ENCODE measurements around the gene AP5B1. TPM values are rescaled to one million over a fixed set of nuclear protein-coding genes. Genes with fewer than 3 reads are reported as not detected.

AP5B1 gene
- total and polyA plus RNA-seq, 2 of the 8 experiments (the other 6 are each of a cell fraction or from before 2014, with no cell fraction given): 7.6 to 10.0 TPM

DNA sequence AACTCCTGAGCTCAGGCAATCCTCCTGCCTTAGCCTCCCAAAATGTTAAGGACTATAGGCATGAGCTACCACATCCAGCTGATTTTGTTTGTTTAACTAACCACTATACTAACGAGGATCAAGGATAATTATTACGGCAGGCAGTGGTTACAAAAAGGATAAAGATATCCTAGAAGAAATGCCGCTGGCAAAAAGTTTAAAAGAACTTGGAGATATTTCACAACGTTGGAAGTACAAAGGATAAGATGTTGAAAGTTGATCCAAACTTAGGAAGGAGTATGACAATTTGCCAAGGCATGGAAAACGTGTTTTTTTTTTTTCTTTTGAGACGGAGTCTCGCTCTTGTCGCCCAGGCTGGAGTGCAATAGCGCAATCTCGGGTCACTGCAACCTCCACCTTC is 13.4 kb downstream of the AP5B1 start:
- no peak overlapping the region for H2BK20ac ChIP-seq (ENCODE audit: low read length)
- H4K5ac ChIP-seq (ENCODE audit: insufficient read length, low read depth, low read length): no peak overlapping the region
- H2AFZ ChIP-seq (ENCODE audit: low read length): no peak overlapping the region
- H3K4me3 ChIP-seq (ENCODE audit: extremely low read depth in 1 of 4, insufficient read depth in 2 of 4, low read depth in 3 of 4, low read length in 4 of 4): no peak overlapping the region
- H3K79me2 ChIP-seq (ENCODE audit: control insufficient read depth in 1 of 2, insufficient read depth in 2 of 2, low read length in 2 of 2): no peaks in the 10 kb centered on the region; a peak in 1 of 4 replicates
- ChIA-PET CTCF (ENCODE audit: partially characterized antibody) (interaction anchor here (0.7 to 1.6 kb wide), 4 partner anchors 9 to 458 kb away, joined by 3 read pairs; no protein-coding TSS in a partner anchor), POLR2A (ENCODE audit: partially characterized antibody) (no interaction called here)
- DNase-seq (ENCODE audit: low read depth in 1 of 2, low spot score in 2 of 2) (no peak), FAIRE-seq (no peak)
- H2BK5ac ChIP-seq (ENCODE audit: low read depth, low read length): no peak overlapping the region
- H4K91ac ChIP-seq (replicated peaks; ENCODE audit: insufficient read length, low read length): no peak overlapping the region
- no peak overlapping the region for H3K27ac ChIP-seq (ENCODE audit: low read depth, low read length)
- 87% methylated on average over 10 of the region's 10 CpGs; no CpG with 5 or more reads in 1 of the 2 experiments for WGBS, 2 experiments (ENCODE audit: extremely low coverage in 1 of 2, insufficient coverage in 1 of 2, insufficient read length in 1 of 2, insufficient replicate concordance in 2 of 2, low coverage in 1 of 2, low lambda C conversion rate in 2 of 2, missing lambda C conversion rate in 1 of 2)
- no peaks in the 10 kb centered on the region for H3K4me1 ChIP-seq (replicated peaks in 1 of 4; ENCODE audit: control insufficient read depth in 3 of 4, insufficient read depth in 4 of 4, low read length in 3 of 4)
- H4K8ac ChIP-seq (ENCODE audit: extremely low read depth, insufficient read depth, low read length): no peak overlapping the region
- H3K23me2 ChIP-seq (ENCODE audit: low read depth, low read length): no peaks in the 10 kb centered on the region
- H3K18ac ChIP-seq (ENCODE audit: extremely low read depth, low read length): no peak overlapping the region
- H3K36me3 ChIP-seq (ENCODE audit: control insufficient read depth in 2 of 4, insufficient read depth in 4 of 4, low read length in 3 of 4): no peaks in the 10 kb centered on the region
- H3K4me2 ChIP-seq (ENCODE audit: insufficient read depth in 1 of 2, low read depth in 2 of 2, low read length in 2 of 2): no peak overlapping the region
- H3K9me3 ChIP-seq (ENCODE audit: insufficient read depth in 2 of 2, low read depth in 1 of 2, low read length in 1 of 2): peaks cover 0 to 10% of the 10 kb centered on the region in 2 experiments; a peak in 2 of 4 replicates
- H3K23ac ChIP-seq (ENCODE audit: insufficient read length): no peak overlapping the region
- no peak overlapping the region for H2AK5ac ChIP-seq (ENCODE audit: low read depth, low read length)
- H2BK15ac ChIP-seq (ENCODE audit: low read length): no peak overlapping the region
- H3K9ac ChIP-seq (replicated peaks in 1 of 4; ENCODE audit: extremely low read depth in 1 of 4, low read depth in 3 of 4, low read length in 3 of 4): no peak overlapping the region
- no peaks in the 10 kb centered on the region for H3K27me3 ChIP-seq (replicated peaks in 1 of 4; ENCODE audit: control insufficient read depth in 3 of 4, extremely low read depth in 1 of 4, insufficient read depth in 3 of 4, low read length in 3 of 4)
- H4K20me1 ChIP-seq (replicated peaks in 1 of 2; ENCODE audit: control insufficient read depth in 1 of 2, insufficient read depth in 2 of 2, low read length in 2 of 2): no peaks in the 10 kb centered on the region
- H3K4ac ChIP-seq (replicated peaks; ENCODE audit: insufficient read length, low read depth, low read length): no peak overlapping the region
- H2BK12ac ChIP-seq (ENCODE audit: low read depth, low read length): no peak overlapping the region
- no peak overlapping the region for H3K56ac ChIP-seq (replicated peaks; ENCODE audit: insufficient read length, low read depth, low read length)
- H2BK120ac ChIP-seq (replicated peaks; ENCODE audit: low read depth, low read length): no peak overlapping the region
- H3K79me1 ChIP-seq (ENCODE audit: low read depth, low read length): no peaks in the 10 kb centered on the region
- H3K14ac ChIP-seq (ENCODE audit: insufficient read length): no peak overlapping the region
- TF ChIP-seq TAF1 (IDR thresholded peaks at IDR 0.05; ENCODE audit: low read depth, low read length) (no peak), RBBP5 (IDR thresholded peaks at IDR 0.05; ENCODE audit: borderline replicate concordance, low read depth, low read length) (no peak)
